ENCODE results near the gene PIH1D1. TPM values are rescaled to one million over a fixed set of nuclear protein-coding genes. Genes with fewer than 3 reads are reported as not detected.

Gene PIH1D1
- total RNA-seq, 1 donor from 2014 or later, result 124 TPM

- no peak for DNase-seq (ENCODE audit: low spot score)
- H3K27me3 Mint-ChIP-seq (ENCODE audit: insufficient read depth), result peaks cover 9% of the 10 kb centered on the region
- H3K9me3 Mint-ChIP-seq, result no peaks in the 10 kb centered on the region
- peaks cover 2% of the 10 kb centered on the region for H3K36me3 Mint-ChIP-seq (ENCODE audit: low read depth)
- intact Hi-C loops (cut with micrococcal nuclease), result no loop called here
- no peak overlapping the region for H3K27ac Mint-ChIP-seq
- H3K4me1 Mint-ChIP-seq (ENCODE audit: low read depth), result peaks cover 33% of the 10 kb centered on the region
- no peak overlapping the region for H3K4me3 Mint-ChIP-seq
Observed at GRCh38 chr19:49413348-49413747, 38.3 kb downstream of the PIH1D1 start.

DNA sequence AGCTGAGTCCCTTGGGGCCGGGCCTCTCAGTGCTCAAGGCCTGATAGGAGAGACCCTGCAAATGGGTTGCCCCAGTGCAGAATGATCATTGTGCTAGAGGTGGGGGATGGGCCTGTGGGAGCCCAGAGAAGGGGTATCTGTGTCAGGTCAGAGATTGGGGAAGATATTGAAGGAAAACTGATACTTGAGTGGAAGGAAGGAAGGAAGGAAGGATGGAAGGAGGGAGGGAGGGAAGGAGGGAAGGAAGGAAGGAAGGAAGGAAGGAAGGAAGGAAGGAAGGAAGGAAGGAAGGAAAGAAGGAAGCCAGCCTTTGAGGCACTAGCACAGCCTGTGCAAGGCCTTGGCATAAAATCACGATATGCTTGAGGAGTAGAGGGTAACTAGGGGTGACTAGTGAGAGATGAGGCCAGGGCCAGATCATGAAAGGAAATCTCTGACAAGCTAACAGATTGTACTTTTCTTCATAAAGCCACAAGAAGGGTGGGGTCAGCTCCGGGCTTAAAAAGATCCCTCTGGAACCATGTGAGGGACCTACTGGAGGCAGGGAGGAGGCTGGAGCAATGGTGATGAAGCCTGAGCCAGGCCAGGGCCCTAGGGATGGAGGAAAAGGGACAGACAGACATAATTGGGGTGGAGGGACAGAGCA is 39.8 kb downstream of the PIH1D1 start:
- intact Hi-C loops (cut with micrococcal nuclease), result no loop called here
- H3K4me3 Mint-ChIP-seq, result no peak overlapping the region
- H3K27ac Mint-ChIP-seq, result no peak overlapping the region
- no peak for DNase-seq (ENCODE audit: low spot score)
- peaks cover 2% of the 10 kb centered on the region for H3K27me3 Mint-ChIP-seq (ENCODE audit: insufficient read depth)
- H3K36me3 Mint-ChIP-seq (ENCODE audit: low read depth), result peaks cover 4% of the 10 kb centered on the region
- peaks cover 44% of the 10 kb centered on the region for H3K4me1 Mint-ChIP-seq (ENCODE audit: low read depth)
- H3K9me3 Mint-ChIP-seq, result no peaks in the 10 kb centered on the region

DNA sequence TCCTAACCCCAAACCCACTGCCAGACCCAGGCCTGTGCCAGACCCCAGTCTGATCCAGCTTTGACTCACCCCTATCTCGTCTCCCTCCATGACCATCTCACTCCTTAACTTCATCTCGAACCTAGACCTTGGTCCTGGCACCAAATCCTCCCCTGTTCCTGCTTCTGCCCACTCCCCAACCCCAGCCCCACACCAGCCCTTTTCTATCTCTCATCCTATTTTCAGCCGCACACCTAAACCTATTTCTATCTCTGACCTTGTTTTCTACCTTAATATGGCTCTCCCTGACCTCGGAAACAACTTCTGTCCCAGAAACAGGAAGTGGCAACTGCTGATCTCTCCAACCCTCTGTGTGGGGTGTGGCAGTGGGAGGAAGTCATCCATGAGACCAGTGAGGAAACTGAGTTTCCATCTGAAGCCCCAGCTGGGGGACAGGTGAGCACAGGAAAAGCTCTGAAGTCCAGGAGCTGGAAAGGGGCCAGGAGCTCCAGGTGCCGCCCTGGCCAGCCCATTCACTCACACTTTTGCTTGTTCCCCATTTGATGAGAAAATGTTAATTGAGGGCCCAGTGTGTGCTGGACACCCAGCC is 42.1 kb downstream of the PIH1D1 start:
- intact Hi-C loops (cut with micrococcal nuclease), result loop anchor here (5.0 kb wide), 1 partner anchor 33 kb away; the partner anchor contains the start of gene SLC17A7
- H3K27ac Mint-ChIP-seq, result peak overlapping the region; percentile 81
- peak overlapping the region; percentile 6 for H3K4me3 Mint-ChIP-seq
- peaks cover 44% of the 10 kb centered on the region for H3K4me1 Mint-ChIP-seq (ENCODE audit: low read depth)
- DNase-seq (ENCODE audit: low spot score), result peak; percentile 24
- peaks cover 2% of the 10 kb centered on the region for H3K27me3 Mint-ChIP-seq (ENCODE audit: insufficient read depth)
- H3K36me3 Mint-ChIP-seq (ENCODE audit: low read depth), result peaks cover 4% of the 10 kb centered on the region
- no peaks in the 10 kb centered on the region for H3K9me3 Mint-ChIP-seq

DNA sequence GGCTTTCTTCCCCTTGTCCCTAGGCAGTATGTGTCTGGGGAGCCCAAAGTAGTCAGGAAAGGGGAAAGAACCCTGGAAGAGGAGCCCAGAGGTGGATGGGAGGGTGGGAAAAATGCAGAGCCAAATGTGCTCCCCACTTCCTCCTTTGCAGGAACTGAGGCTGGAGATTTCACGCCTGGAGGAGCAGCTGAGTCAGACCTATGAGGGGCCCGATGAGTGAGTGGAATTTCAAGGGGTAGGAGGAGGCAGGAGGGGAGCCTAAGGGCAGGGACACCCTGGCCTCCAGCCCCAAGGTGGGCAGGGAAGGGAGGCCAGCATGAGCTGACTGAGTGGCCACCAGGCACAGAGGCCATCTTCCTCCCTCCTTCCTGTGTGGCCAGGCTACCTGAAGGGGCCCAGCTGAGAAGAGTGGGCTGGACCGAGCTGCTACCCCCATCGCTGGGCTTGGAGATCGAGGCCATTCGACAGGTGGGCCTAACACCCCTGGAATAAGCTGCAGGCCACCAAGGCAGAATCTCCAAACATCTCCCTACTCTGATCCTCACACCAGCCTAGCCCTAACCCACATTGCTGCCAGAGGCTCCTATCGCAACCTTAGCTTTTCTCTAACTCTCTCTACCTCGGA is 42.7 kb downstream of the PIH1D1 start:
- H3K27me3 Mint-ChIP-seq (ENCODE audit: insufficient read depth), result peaks cover 2% of the 10 kb centered on the region
- intact Hi-C loops (cut with micrococcal nuclease), result loop anchor here (5.0 kb wide), 1 partner anchor 33 kb away; the partner anchor contains the start of gene SLC17A7
- H3K36me3 Mint-ChIP-seq (ENCODE audit: low read depth), result peaks cover 4% of the 10 kb centered on the region
- no peak for DNase-seq (ENCODE audit: low spot score)
- H3K9me3 Mint-ChIP-seq, result no peaks in the 10 kb centered on the region
- H3K4me3 Mint-ChIP-seq, result peak overlapping the region; percentile 6
- H3K4me1 Mint-ChIP-seq (ENCODE audit: low read depth), result peaks cover 44% of the 10 kb centered on the region
- H3K27ac Mint-ChIP-seq, result peak overlapping the region; percentile 81

DNA sequence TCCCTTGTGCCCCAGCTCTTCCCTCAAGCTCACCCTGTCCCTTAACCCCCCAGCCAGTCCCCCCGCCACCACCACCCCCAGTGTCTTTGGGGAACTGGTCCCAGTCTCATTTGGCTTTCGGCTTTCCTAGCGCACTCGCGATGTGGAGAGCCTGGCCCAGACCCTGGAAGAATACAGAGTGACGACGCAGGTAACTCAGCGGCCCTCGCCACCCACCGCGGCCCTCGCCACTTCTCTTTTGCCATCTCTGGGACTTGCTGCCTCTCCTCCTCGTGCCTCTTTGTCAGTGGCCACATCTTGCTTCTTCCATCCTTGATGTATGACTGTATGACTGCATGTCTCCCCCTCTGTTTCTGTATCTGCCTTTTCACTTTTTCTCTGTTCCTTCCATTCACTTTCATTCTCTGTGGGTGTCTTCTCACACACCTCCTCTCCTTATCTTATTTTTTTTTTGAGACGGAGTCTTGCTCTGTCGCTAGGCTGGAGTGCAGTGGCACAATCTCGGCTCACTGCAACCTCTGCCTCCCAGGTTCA is 44.1 kb downstream of the PIH1D1 start:
- Mint-ChIP-seq H3K9me3 (no peaks in the 10 kb centered on the region), H3K4me1 (ENCODE audit: low read depth) (peaks cover 44% of the 10 kb centered on the region), H3K36me3 (ENCODE audit: low read depth) (peaks cover 4% of the 10 kb centered on the region), H3K27me3 (ENCODE audit: insufficient read depth) (peaks cover 2% of the 10 kb centered on the region), H3K27ac (peak overlapping the region; percentile 0), H3K4me3 (no peak overlapping the region)
- DNase-seq (ENCODE audit: low spot score), result no peak
- intact Hi-C loops (cut with micrococcal nuclease), result loop anchor here (1.0 to 5.0 kb wide), 2 partner anchors 15 to 35 kb away; partner anchors contain the start of gene SLC17A7

DNA sequence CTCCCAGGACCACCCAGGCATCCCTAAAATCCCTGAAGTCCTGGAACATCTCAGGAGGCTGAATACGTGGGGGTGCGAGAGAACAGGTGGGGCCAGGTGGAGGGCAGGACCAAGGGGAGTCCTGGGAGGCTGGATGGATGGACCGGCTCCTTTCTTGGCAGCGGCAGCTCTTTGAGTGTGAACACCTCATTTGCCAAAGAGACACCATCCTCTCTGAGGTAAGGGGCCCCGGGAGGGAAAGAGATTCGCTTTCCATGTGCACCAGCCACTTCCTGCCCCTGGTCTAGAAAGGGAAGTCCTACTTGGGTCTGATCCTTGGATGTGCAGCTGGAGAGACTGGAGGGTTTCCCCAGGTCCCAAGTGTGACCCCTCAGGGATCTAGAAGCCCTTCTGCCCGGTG is 44.5 kb downstream of the PIH1D1 start:
- Mint-ChIP-seq H3K4me1 (ENCODE audit: low read depth) (peaks cover 42% of the 10 kb centered on the region), H3K27me3 (ENCODE audit: insufficient read depth) (peaks cover 2% of the 10 kb centered on the region), H3K27ac (no peak overlapping the region), H3K4me3 (no peak overlapping the region), H3K36me3 (ENCODE audit: low read depth) (peaks cover 4% of the 10 kb centered on the region), H3K9me3 (no peaks in the 10 kb centered on the region)
- DNase-seq (ENCODE audit: low spot score), result no peak
- intact Hi-C loops (cut with micrococcal nuclease), result loop anchor here (1.0 to 5.0 kb wide), 2 partner anchors 15 to 35 kb away; partner anchors contain the start of gene SLC17A7

DNA sequence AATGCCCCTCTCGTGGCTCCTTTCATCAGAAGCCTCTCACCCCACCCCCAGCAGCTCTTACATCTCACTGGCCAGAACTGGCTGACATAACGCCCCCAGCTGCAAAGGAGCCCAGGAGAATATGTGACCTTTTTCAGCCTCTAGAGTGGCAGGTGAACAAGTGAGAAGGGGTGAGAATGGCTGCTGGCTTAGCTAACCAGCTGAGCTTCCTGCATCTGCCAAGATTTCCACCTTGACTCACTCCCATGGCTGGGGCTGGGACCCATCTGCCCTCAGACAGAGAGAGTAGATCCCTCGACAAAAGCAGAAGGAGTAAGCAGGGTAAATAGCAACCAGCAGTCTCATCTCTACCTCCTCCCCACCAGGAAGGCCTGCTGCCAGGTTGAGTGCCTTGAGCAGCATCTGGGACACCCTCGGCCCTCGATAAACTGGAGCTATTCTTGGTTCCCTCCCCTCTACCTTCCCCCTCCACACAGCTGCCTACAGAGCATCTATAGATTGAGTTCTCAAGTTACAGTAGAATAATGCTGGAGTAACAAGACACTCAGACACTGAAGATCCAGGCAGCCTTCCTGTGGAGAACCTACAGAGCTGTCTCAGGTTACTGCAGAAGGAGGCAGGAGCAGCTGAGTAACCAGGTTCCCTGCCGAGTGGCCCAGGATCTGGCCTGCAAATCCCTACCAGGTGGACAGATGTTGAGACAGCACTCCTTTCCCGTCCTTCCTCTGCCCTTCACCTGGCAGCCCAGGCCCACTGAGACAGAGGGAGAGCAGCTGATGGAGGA is 48.0 kb downstream of the PIH1D1 start:
- Mint-ChIP-seq H3K36me3 (ENCODE audit: low read depth) (peaks cover 2% of the 10 kb centered on the region), H3K4me1 (ENCODE audit: low read depth) (peaks cover 13% of the 10 kb centered on the region), H3K27me3 (ENCODE audit: insufficient read depth) (peaks cover 7% of the 10 kb centered on the region), H3K9me3 (no peaks in the 10 kb centered on the region), H3K4me3 (no peak overlapping the region), H3K27ac (no peak overlapping the region)
- intact Hi-C loops (cut with micrococcal nuclease), result no loop called here
- DNase-seq (ENCODE audit: low spot score), result no peak

DNA sequence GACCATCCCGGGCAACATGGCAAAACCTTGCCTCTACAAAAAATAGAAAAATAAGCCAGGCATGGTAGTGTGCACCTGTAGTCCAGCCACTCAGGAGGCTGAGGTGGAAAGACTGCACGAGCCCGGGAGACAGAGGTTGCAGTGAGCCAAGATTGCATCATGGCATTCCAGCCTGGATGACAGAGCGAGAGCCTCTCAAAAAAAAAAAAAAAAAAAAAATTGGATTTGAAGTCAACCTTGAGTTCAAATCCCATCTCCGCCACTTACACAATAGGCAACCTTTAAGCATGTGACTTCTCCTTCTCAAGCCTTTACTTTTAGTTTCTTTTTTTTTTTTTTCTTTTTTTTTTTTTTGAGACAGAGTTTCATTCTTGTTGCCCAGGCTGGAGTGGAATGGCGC is 51.6 kb downstream of the PIH1D1 start:
- Mint-ChIP-seq H3K4me3 (no peak overlapping the region), H3K36me3 (ENCODE audit: low read depth) (no peaks in the 10 kb centered on the region), H3K9me3 (no peaks in the 10 kb centered on the region), H3K27ac (no peak overlapping the region), H3K4me1 (ENCODE audit: low read depth) (no peaks in the 10 kb centered on the region), H3K27me3 (ENCODE audit: insufficient read depth) (peaks cover 10% of the 10 kb centered on the region)
- DNase-seq (ENCODE audit: low spot score), result no peak
- intact Hi-C loops (cut with micrococcal nuclease), result no loop called here

DNA sequence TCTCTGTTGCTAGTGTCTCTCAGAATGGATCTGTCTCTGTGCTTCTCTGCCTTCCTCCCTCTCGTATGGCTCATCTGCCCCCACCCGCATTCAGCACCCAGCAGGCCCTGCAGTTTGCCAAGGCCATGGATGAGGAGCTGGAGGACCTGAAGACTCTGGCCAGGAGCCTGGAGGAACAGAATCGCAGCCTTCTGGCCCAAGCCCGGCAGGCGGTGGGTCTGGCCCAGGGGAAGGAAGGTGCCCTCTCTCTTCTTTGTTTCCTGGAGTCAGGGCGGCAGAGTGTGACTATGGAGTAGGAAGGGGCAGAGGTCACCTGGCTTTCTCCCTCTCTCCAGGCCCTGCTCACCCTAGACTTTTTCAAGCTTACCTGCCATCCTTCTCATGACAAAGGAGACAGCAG is 52.7 kb downstream of the PIH1D1 start:
- Mint-ChIP-seq H3K9me3 (no peaks in the 10 kb centered on the region), H3K4me1 (ENCODE audit: low read depth) (no peaks in the 10 kb centered on the region), H3K27me3 (ENCODE audit: insufficient read depth) (peaks cover 10% of the 10 kb centered on the region), H3K36me3 (ENCODE audit: low read depth) (no peaks in the 10 kb centered on the region), H3K4me3 (no peak overlapping the region), H3K27ac (no peak overlapping the region)
- no peak for DNase-seq (ENCODE audit: low spot score)
- intact Hi-C loops (cut with micrococcal nuclease), result no loop called here

DNA sequence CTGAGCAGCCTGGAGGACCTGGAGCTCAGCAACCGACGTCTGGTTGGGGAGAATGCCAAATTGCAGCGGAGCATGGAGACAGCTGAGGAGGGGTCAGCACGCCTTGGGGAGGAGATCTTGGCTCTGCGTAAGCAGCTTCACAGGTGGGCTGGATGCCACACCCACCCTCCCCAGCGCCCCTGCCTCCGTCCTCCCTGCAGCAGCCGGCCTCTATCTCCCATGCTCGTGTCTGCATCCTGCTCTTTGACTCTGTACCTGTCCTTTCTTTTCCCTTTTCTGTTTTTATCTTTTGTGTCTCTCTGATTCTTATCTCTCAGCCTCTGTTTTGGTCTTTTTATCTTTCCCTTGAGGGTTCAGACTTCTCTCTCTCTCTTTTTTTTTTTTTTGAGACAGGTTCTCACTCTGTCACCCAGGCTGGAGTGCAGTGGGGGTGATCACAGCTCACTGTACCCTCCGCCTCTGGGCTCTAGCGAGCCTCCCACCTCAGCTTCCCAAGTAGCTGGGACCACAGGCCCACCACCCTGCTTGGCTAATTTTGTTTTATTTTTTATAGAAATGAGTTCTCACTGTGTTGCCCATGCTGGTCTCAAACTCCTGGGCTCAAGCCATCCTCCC is 53.5 kb downstream of the PIH1D1 start:
- intact Hi-C loops (cut with micrococcal nuclease), result no loop called here

GRCh38 chr19:49396738-49397505 is 54.7 kb downstream of the PIH1D1 start:
- H3K36me3 Mint-ChIP-seq (ENCODE audit: low read depth), result no peaks in the 10 kb centered on the region
- H3K27ac Mint-ChIP-seq, result no peak overlapping the region
- peaks cover 5% of the 10 kb centered on the region for H3K4me1 Mint-ChIP-seq (ENCODE audit: low read depth)
- peaks cover 11% of the 10 kb centered on the region for H3K27me3 Mint-ChIP-seq (ENCODE audit: insufficient read depth)
- intact Hi-C loops (cut with micrococcal nuclease), result no loop called here
- no peak for DNase-seq (ENCODE audit: low spot score)
- H3K9me3 Mint-ChIP-seq, result no peaks in the 10 kb centered on the region
- H3K4me3 Mint-ChIP-seq, result no peak overlapping the region

More for the DNA sequence above, 53.5 kb downstream of the PIH1D1 start:
- no peak overlapping the region for H3K27ac Mint-ChIP-seq
- H3K27me3 Mint-ChIP-seq (ENCODE audit: insufficient read depth), result peaks cover 10% of the 10 kb centered on the region
- H3K36me3 Mint-ChIP-seq (ENCODE audit: low read depth), result no peaks in the 10 kb centered on the region
- no peak for DNase-seq (ENCODE audit: low spot score)
- H3K9me3 Mint-ChIP-seq, result no peaks in the 10 kb centered on the region
- no peak overlapping the region for H3K4me3 Mint-ChIP-seq
- no peaks in the 10 kb centered on the region for H3K4me1 Mint-ChIP-seq (ENCODE audit: low read depth)
